ENCODE data around the gene ASCC1. TPM values are rescaled to one million over a fixed set of nuclear protein-coding genes. Genes with fewer than 3 reads are reported as not detected.

Gene ASCC1
- total RNA-seq, 2 donors from 2014 or later = 15.2 to 30.3 TPM

- no peaks in the 10 kb centered on the region for H3K36me3 ChIP-seq
- H3K4me3 ChIP-seq = no peak overlapping the region
- TF ChIP-seq CTCF (IDR thresholded peaks at IDR 0.05) = no peak
- no peaks in the 10 kb centered on the region for H3K9me3 ChIP-seq
- H3K27me3 ChIP-seq (replicated peaks; ENCODE audit: insufficient read depth) = no peaks in the 10 kb centered on the region
- H3K4me1 ChIP-seq (ENCODE audit: control insufficient read depth in 1 of 2, low read depth in 2 of 2) = peaks cover 11 to 13% of the 10 kb centered on the region in 2 donors
- DNase-seq (ENCODE audit: low spot score) (no peak), ATAC-seq (ENCODE audit: insufficient number of reproducible peaks, low FRiP score, low read depth) (no peak)
- H3K27ac ChIP-seq = no peak overlapping the region
Observed at GRCh38 chr10:72176701-72177100, 39.4 kb downstream of the ASCC1 start.

- no peak overlapping the region for H3K4me3 ChIP-seq
- DNase-seq (ENCODE audit: low spot score) = no peak
- no peaks in the 10 kb centered on the region for H3K9me3 ChIP-seq
- peak overlapping the region in 1 of 2 donors; percentile 45 for H3K27ac ChIP-seq
- no peak for ATAC-seq (ENCODE audit: insufficient number of reproducible peaks, low FRiP score, low read depth)
- no peaks in the 10 kb centered on the region for H3K27me3 ChIP-seq (replicated peaks; ENCODE audit: insufficient read depth)
- no peaks in the 10 kb centered on the region for H3K36me3 ChIP-seq
- TF ChIP-seq CTCF (IDR thresholded peaks at IDR 0.05) = no peak
- H3K4me1 ChIP-seq (ENCODE audit: control insufficient read depth in 1 of 2, low read depth in 2 of 2) = peaks cover 11 to 13% of the 10 kb centered on the region in 2 donors
Observed at GRCh38 chr10:72175149-72175548, 40.9 kb downstream of the ASCC1 start.

GRCh38 chr10:72174297-72174662 lies 41.8 kb downstream of the ASCC1 start:
- Histone ChIP-seq H3K4me3 (no peak overlapping the region), H3K27ac (no peak overlapping the region), H3K9me3 (no peaks in the 10 kb centered on the region), H3K36me3 (no peaks in the 10 kb centered on the region), H3K4me1 (ENCODE audit: control insufficient read depth in 1 of 2, low read depth in 2 of 2) (peaks cover 11 to 13% of the 10 kb centered on the region in 2 donors), H3K27me3 (replicated peaks; ENCODE audit: insufficient read depth) (no peaks in the 10 kb centered on the region)
- DNase-seq (ENCODE audit: low spot score) (no peak), ATAC-seq (ENCODE audit: insufficient number of reproducible peaks, low FRiP score, low read depth) (no peak)
- no peak for TF ChIP-seq CTCF (IDR thresholded peaks at IDR 0.05)

- ATAC-seq (ENCODE audit: insufficient number of reproducible peaks, low FRiP score, low read depth) (no peak), DNase-seq (ENCODE audit: low spot score) (no peak)
- no peak for TF ChIP-seq CTCF (IDR thresholded peaks at IDR 0.05)
- no peaks in the 10 kb centered on the region for H3K27me3 ChIP-seq (replicated peaks; ENCODE audit: insufficient read depth)
- H3K36me3 ChIP-seq = no peaks in the 10 kb centered on the region
- no peak overlapping the region for H3K27ac ChIP-seq
- H3K4me1 ChIP-seq (ENCODE audit: control insufficient read depth in 1 of 2, low read depth in 2 of 2) = peaks cover 11 to 13% of the 10 kb centered on the region in 2 donors
- no peaks in the 10 kb centered on the region for H3K9me3 ChIP-seq
- no peak overlapping the region for H3K4me3 ChIP-seq
Observed at GRCh38 chr10:72173619-72174296, 42.3 kb downstream of the ASCC1 start.

GRCh38 chr10:72173262-72173618 lies 42.8 kb downstream of the ASCC1 start:
- DNase-seq (ENCODE audit: low spot score) = no peak
- Histone ChIP-seq H3K27ac (no peak overlapping the region), H3K36me3 (no peaks in the 10 kb centered on the region), H3K27me3 (replicated peaks; ENCODE audit: insufficient read depth) (no peaks in the 10 kb centered on the region), H3K4me1 (ENCODE audit: control insufficient read depth in 1 of 2, low read depth in 2 of 2) (peaks cover 11 to 13% of the 10 kb centered on the region in 2 donors), H3K4me3 (no peak overlapping the region), H3K9me3 (no peaks in the 10 kb centered on the region)
- TF ChIP-seq CTCF (IDR thresholded peaks at IDR 0.05) = no peak
- ATAC-seq (ENCODE audit: insufficient number of reproducible peaks, low FRiP score, low read depth) = no peak
